K562 (cell line): ENCODE measurements around the gene DDAH2. TPM values are rescaled to one million over a fixed set of nuclear protein-coding genes. Genes with fewer than 3 reads are reported as not detected.

ENCODE experiments used
- ARID4B ChIP-seq: sonication (generic); formaldehyde crosslinking; IDR thresholded peaks from 2 replicates; pipeline ENCODE4 v1.8.0; 2022; ENCODE audit warnings: mild to moderate bottlenecking, missing genetic modification reagents
- ATF3 ChIP-seq, 2 experiments: fragments of 450-650 bp in 1 of 2; sonication (generic) in 1 of 2; formaldehyde crosslinking in 1 of 2; IDR thresholded peaks in 1 of 2; conservative IDR thresholded peaks in 1 of 2; 2 replicates each; pipeline versions ENCODE4 v1.6.1 to v1.8.1; 2016 to 2023; ENCODE audit warnings: mild to moderate bottlenecking in 2 of 2, moderate library complexity in 2 of 2, inconsistent platforms in 1 of 2, missing genetic modification reagents in 1 of 2
- BCOR ChIP-seq: fragments of 450-650 bp; IDR thresholded peaks from 2 replicates; pipeline ENCODE4 v1.6.1; 2016
- ELF4 ChIP-seq: fragments of 450-650 bp; formaldehyde crosslinking; IDR thresholded peaks from 2 replicates; pipeline ENCODE4 v1.4.0; 2022; ENCODE audit warnings: missing genetic modification characterization
- HDAC8 ChIP-seq: fragments of 450-650 bp; IDR thresholded peaks from 2 replicates; pipeline ENCODE4 v1.6.1; 2016; ENCODE audit warnings: mild to moderate bottlenecking, missing genetic modification characterization, moderate library complexity, missing compliant biosample characterization
- HNRNPK ChIP-seq: fragments of 200-400 bp; formaldehyde crosslinking; IDR thresholded peaks from one replicate; pipeline ENCODE4 v1.6.1; 2018; ENCODE audit warnings: mild to moderate bottlenecking, low read depth, low read length; ENCODE audit not compliant: poor library complexity, severe bottlenecking
- KLF1 ChIP-seq: fragments of 450-650 bp; IDR thresholded peaks from 2 replicates; pipeline ENCODE4 v1.6.1; 2016; ENCODE audit warnings: missing genetic modification characterization, missing compliant biosample characterization
- MEF2D ChIP-seq: conservative IDR thresholded peaks from 2 replicates; pipeline ENCODE4 v1.6.1; 2016; ENCODE audit warnings: low read depth, missing genetic modification characterization, missing compliant biosample characterization
- NFATC3 ChIP-seq: fragments of 450-650 bp; IDR thresholded peaks from 2 replicates; pipeline ENCODE4 v1.6.1; 2017; ENCODE audit warnings: mild to moderate bottlenecking
- SAP30 ChIP-seq: fragments of 200-600 bp; sonication (generic); IDR thresholded peaks from 2 replicates; pipeline ENCODE4 v1.6.1; 2012; ENCODE audit warnings: borderline replicate concordance, low read depth, mild to moderate bottlenecking, moderate library complexity, low read length, control low read depth, inconsistent platforms; ENCODE audit not compliant: insufficient read depth, poor library complexity, severe bottlenecking
- SIRT6 ChIP-seq: IDR thresholded peaks from one replicate; pipeline ENCODE4 v1.6.1; 2012; ENCODE audit warnings: low read depth, mild to moderate bottlenecking, control low read depth, inconsistent platforms, low read length, moderate library complexity
- SMARCC2 ChIP-seq: fragments of 450-650 bp; IDR thresholded peaks from 2 replicates; pipeline ENCODE4 v1.6.1; 2017; ENCODE audit warnings: antibody characterized with exemption, moderate library complexity, mild to moderate bottlenecking, low read depth
- ZNF695 ChIP-seq: fragments of 450-650 bp; formaldehyde crosslinking; IDR thresholded peaks from 2 replicates; pipeline ENCODE4 v1.4.0; 2020; ENCODE audit warnings: mild to moderate bottlenecking, moderate library complexity
- polyA plus RNA-seq, 8 experiments: library from polyadenylated mRNA; depleted of rRNA in 4 of 8; stranded (reverse) in 5 of 8; unstranded in 3 of 8; fragments of >200 nt; fragmentation: Nextera tagmentation in 2 of 8; fragmentation: Illumina TruSeq in 1 of 8; extraction: Ambion mirVana in 2 of 8; extraction: Trizol in 1 of 8; gene quantifications; 2 replicates each; pipeline versions ENCODE4 v1.2.1 to v1.2.3, GENCODE V29; 2011 to 2014; ENCODE audit warnings: inconsistent platforms in 1 of 8, missing spikeins in 1 of 8
- total RNA-seq, 7 experiments: library from RNA; depleted of rRNA in 6 of 7; stranded (reverse); fragments of >200 nt in 6 of 7; fragmentation: Illumina TruSeq in 2 of 7; extraction: Trizol in 2 of 7; gene quantifications; 2 replicates each; pipeline versions ENCODE4 v1.2.1 to v1.2.3, GENCODE V29; 2011 to 2021; ENCODE audit warnings: low replicate concordance in 1 of 7
- TF ChIP-seq, protein P1 (sequence below): fragments of 450-650 bp; IDR thresholded peaks from 2 replicates; pipeline ENCODE4 v1.6.1; 2017; ENCODE audit warnings: antibody characterized with exemption, mild to moderate bottlenecking
- TF ChIP-seq, protein P2 (sequence below): fragments of 450-650 bp; IDR thresholded peaks from 2 replicates; pipeline ENCODE4 v1.6.1; 2016; ENCODE audit warnings: missing biosample characterization, missing genetic modification characterization

Gene DDAH2
- total and polyA plus RNA-seq, 9 of the 15 experiments (the other 6 are each of a cell fraction or from before 2014, with no cell fraction given): 1.8 to 45.4 (median 21.4) TPM

DNA sequence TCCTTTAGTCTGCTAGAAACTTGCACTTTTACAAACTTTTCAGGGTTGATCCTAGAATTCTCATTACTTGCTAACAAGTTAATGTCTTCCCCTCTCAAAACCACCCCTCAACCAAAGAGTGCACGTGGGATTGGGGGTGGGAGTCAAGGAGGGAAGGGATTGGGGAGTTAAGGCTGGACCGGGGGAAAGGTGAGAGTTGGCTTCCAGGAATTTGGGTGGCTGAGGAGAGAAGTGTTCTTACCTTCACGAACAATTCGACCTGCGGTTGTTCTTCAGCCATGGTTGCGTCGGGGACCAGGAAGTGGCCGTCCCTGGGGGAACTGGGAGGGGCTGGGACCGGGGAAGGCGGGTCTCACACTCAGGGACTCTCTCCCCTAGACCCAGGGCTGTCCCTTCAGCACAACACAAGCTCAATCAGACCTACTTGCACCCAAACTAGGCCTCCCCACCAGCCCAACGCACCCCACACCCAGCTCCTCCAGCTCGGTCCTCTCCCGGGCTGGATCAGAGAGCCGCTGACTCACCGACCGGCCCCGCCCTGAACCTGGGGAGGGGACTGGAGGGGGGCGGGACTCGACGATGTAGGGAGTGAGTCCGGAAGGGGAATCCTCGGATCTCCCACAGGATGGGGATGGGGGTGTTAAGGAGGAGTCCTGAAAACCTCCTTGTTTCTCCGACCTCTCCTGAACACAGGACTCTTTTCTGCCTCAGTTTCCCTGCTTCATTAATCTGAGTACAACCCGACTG lies 7.1 kb upstream of the DDAH2 start, which contains the start of gene CLIC1 (continued):
- peak; percentile 43 for TF ChIP-seq SIRT6
- TF ChIP-seq, protein P1, sequence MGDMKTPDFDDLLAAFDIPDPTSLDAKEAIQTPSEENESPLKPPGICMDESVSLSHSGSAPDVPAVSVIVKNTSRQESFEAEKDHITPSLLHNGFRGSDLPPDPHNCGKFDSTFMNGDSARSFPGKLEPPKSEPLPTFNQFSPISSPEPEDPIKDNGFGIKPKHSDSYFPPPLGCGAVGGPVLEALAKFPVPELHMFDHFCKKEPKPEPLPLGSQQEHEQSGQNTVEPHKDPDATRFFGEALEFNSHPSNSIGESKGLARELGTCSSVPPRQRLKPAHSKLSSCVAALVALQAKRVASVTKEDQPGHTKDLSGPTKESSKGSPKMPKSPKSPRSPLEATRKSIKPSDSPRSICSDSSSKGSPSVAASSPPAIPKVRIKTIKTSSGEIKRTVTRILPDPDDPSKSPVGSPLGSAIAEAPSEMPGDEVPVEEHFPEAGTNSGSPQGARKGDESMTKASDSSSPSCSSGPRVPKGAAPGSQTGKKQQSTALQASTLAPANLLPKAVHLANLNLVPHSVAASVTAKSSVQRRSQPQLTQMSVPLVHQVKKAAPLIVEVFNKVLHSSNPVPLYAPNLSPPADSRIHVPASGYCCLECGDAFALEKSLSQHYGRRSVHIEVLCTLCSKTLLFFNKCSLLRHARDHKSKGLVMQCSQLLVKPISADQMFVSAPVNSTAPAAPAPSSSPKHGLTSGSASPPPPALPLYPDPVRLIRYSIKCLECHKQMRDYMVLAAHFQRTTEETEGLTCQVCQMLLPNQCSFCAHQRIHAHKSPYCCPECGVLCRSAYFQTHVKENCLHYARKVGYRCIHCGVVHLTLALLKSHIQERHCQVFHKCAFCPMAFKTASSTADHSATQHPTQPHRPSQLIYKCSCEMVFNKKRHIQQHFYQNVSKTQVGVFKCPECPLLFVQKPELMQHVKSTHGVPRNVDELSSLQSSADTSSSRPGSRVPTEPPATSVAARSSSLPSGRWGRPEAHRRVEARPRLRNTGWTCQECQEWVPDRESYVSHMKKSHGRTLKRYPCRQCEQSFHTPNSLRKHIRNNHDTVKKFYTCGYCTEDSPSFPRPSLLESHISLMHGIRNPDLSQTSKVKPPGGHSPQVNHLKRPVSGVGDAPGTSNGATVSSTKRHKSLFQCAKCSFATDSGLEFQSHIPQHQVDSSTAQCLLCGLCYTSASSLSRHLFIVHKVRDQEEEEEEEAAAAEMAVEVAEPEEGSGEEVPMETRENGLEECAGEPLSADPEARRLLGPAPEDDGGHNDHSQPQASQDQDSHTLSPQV: no peak
- TF ChIP-seq ATF3 (IDR thresholded peaks at IDR 0.05): no peak
- TF ChIP-seq ATF3 (CRISPR knock-in tag; conservative IDR thresholded peaks at IDR 0.05): peak; percentile 76
- peak; percentile 78; the same call in 1 of the 2 replicates for TF ChIP-seq ZNF695 (CRISPR knock-in tag)
- TF ChIP-seq MEF2D (tag): 0 out of 2 replicates have a peak, but pooled peaks have one; percentile 19
- TF ChIP-seq ELF4: peak; percentile 98
- peak; percentile 69; the same call in 1 of the 2 replicates for TF ChIP-seq KLF1
- peak; percentile 76 for TF ChIP-seq ARID4B (CRISPR knock-in tag)
- peak; percentile 65; the same call in 1 of the 2 replicates for TF ChIP-seq NFATC3
- TF ChIP-seq SMARCC2: 0 out of 2 replicates have a peak, but pooled peaks have one; percentile 18
- peak; percentile 78 for TF ChIP-seq SAP30
- TF ChIP-seq HNRNPK: peak; percentile 48
- TF ChIP-seq BCOR: peak; percentile 91; the same call in 1 of the 2 replicates
- 0 out of 2 replicates have a peak, but pooled peaks have one; percentile 46 for TF ChIP-seq HDAC8 (tag)
- TF ChIP-seq, protein P2, sequence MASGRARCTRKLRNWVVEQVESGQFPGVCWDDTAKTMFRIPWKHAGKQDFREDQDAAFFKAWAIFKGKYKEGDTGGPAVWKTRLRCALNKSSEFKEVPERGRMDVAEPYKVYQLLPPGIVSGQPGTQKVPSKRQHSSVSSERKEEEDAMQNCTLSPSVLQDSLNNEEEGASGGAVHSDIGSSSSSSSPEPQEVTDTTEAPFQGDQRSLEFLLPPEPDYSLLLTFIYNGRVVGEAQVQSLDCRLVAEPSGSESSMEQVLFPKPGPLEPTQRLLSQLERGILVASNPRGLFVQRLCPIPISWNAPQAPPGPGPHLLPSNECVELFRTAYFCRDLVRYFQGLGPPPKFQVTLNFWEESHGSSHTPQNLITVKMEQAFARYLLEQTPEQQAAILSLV: 0 out of 2 replicates have a peak, but pooled peaks have one; percentile 55
